ENCODE measurements around the gene PSMB7.

PSMB7 gene

GRCh38 chr9:124415102-124415851 lies at the start of gene PSMB7:
TSS of gene PSMB7 (minus strand) at chr9:124415442. CDS start at chr9:124415425, 17 bp downstream.
- DNase-seq (ENCODE audit: low read depth in 2 of 2) = peak; percentile 96 to 97

GRCh38 chr9:124462739-124463138 lies 47.5 kb upstream of the PSMB7 start:
- DNase-seq (ENCODE audit: low read depth in 2 of 2) = no peak

GRCh38 chr9:124458441-124458840 lies 43.2 kb upstream of the PSMB7 start:
- no peak for DNase-seq (ENCODE audit: low read depth in 2 of 2)

- no peak for DNase-seq (ENCODE audit: low read depth in 2 of 2)
Measured at GRCh38 chr9:124457887-124458431, 42.7 kb upstream of the PSMB7 start.

- no peak for DNase-seq (ENCODE audit: low read depth in 2 of 2)
Measured at GRCh38 chr9:124457079-124457886, 42.0 kb upstream of the PSMB7 start.

- no peak for DNase-seq (ENCODE audit: low read depth in 2 of 2)
Measured at GRCh38 chr9:124456341-124457078, 41.3 kb upstream of the PSMB7 start.

- DNase-seq (ENCODE audit: low read depth in 2 of 2) = no peak
Measured at GRCh38 chr9:124455820-124456219, 40.6 kb upstream of the PSMB7 start.

GRCh38 chr9:124454791-124455443 lies 39.7 kb upstream of the PSMB7 start:
- DNase-seq (ENCODE audit: low read depth in 2 of 2) = no peak

GRCh38 chr9:124454296-124454695 lies 39.1 kb upstream of the PSMB7 start:
- no peak for DNase-seq (ENCODE audit: low read depth in 2 of 2)

- DNase-seq (ENCODE audit: low read depth in 2 of 2) = no peak
Measured at GRCh38 chr9:124453586-124454191, 38.4 kb upstream of the PSMB7 start.

GRCh38 chr9:124452841-124453585 lies 37.8 kb upstream of the PSMB7 start:
- DNase-seq (ENCODE audit: low read depth in 2 of 2) = no peak

GRCh38 chr9:124452326-124452725 lies 37.1 kb upstream of the PSMB7 start:
- DNase-seq (ENCODE audit: low read depth in 2 of 2) = no peak

GRCh38 chr9:124450931-124451661 lies 35.9 kb upstream of the PSMB7 start:
- DNase-seq (ENCODE audit: low read depth in 2 of 2) = no peak

GRCh38 chr9:124450241-124450924 lies 35.1 kb upstream of the PSMB7 start, which contains the start of gene ADGRD2:
TSS of gene ADGRD2 (plus strand) at chr9:124450451. CDS start at chr9:124451667, 1,216 bp downstream.
- DNase-seq (ENCODE audit: low read depth in 2 of 2) = no peak

- no peak for DNase-seq (ENCODE audit: low read depth in 2 of 2)
Measured at GRCh38 chr9:124449381-124450151, 34.3 kb upstream of the PSMB7 start.

GRCh38 chr9:124448019-124448418 lies 32.8 kb upstream of the PSMB7 start:
- no peak for DNase-seq (ENCODE audit: low read depth in 2 of 2)

GRCh38 chr9:124447297-124447661 lies 32.0 kb upstream of the PSMB7 start:
- no peak for DNase-seq (ENCODE audit: low read depth in 2 of 2)

GRCh38 chr9:124444166-124444565 lies 28.9 kb upstream of the PSMB7 start:
- no peak for DNase-seq (ENCODE audit: low read depth in 2 of 2)

Measured in activated CD4-positive, alpha-beta T cell treated with anti-CD3 and anti-CD28 coated beads for 24 hours (primary cell).